HepG2 (cell line): ENCODE measurements around the gene MAN2A1. TPM values are rescaled to one million over a fixed set of nuclear protein-coding genes. Genes with fewer than 3 reads are reported as not detected.

Experiments used
- ARNT2 ChIP-seq: sonication (generic); formaldehyde crosslinking; IDR thresholded peaks from 2 replicates; pipeline ENCODE4 v1.8.0; 2022; ENCODE audit warnings: mild to moderate bottlenecking, low read depth, missing genetic modification reagents, moderate library complexity
- CTCF ChIP-seq: sonication (generic); formaldehyde crosslinking; IDR thresholded peaks from 2 replicates; pipeline ENCODE4 v1.5.0; 2020; ENCODE audit warnings: mild to moderate bottlenecking, missing genetic modification reagents, moderate library complexity
- EP300 ChIP-seq, 3 experiments: sonication (generic) in 1 of 3; formaldehyde crosslinking in 1 of 3; IDR thresholded peaks; 2 replicates each; pipeline versions ENCODE4 v1.5.1 to v1.6.1; 2011 to 2020; ENCODE audit warnings: low read depth in 2 of 3, low read length in 2 of 3, borderline replicate concordance in 1 of 3, improper control_type of control experiment in 1 of 3, mild to moderate bottlenecking in 1 of 3, missing genetic modification reagents in 1 of 3, moderate library complexity in 1 of 3
- FOXP4 ChIP-seq: sonication (generic); formaldehyde crosslinking; IDR thresholded peaks from 2 replicates; pipeline ENCODE4 v1.4.0; 2020; ENCODE audit warnings: missing genetic modification reagents
- IRF2 ChIP-seq: IDR thresholded peaks from 2 replicates; pipeline ENCODE4 v1.6.1; 2018; ENCODE audit warnings: missing genetic modification reagents, missing compliant biosample characterization
- JDP2 ChIP-seq: sonication (generic); formaldehyde crosslinking; IDR thresholded peaks from 2 replicates; pipeline ENCODE4 v1.8.1; 2022; ENCODE audit warnings: missing genetic modification reagents, borderline replicate concordance
- KLF12 ChIP-seq: sonication (generic); formaldehyde crosslinking; IDR thresholded peaks from 2 replicates; pipeline ENCODE4 v1.4.0; 2020; ENCODE audit warnings: missing genetic modification reagents, borderline replicate concordance
- NCOA2 ChIP-seq: sonication (generic); formaldehyde crosslinking; IDR thresholded peaks from 2 replicates; pipeline ENCODE4 v1.8.0; 2022; ENCODE audit warnings: inconsistent platforms
- NFYC ChIP-seq: IDR thresholded peaks from 2 replicates; pipeline ENCODE4 v1.6.1; 2016; ENCODE audit warnings: missing genetic modification reagents, missing compliant biosample characterization
- PATZ1 ChIP-seq: sonication (generic); formaldehyde crosslinking; IDR thresholded peaks from 2 replicates; pipeline ENCODE4 v1.4.0; 2020; ENCODE audit warnings: missing genetic modification reagents
- PITX1 ChIP-seq: sonication (generic); formaldehyde crosslinking; IDR thresholded peaks from 2 replicates; pipeline ENCODE4 v1.5.1; 2020; ENCODE audit warnings: mild to moderate bottlenecking, missing genetic modification reagents
- SALL1 ChIP-seq: sonication (generic); formaldehyde crosslinking; IDR thresholded peaks from 2 replicates; pipeline ENCODE4 v1.8.0; 2022; ENCODE audit warnings: mild to moderate bottlenecking, missing genetic modification reagents
- SRSF1 ChIP-seq: fragments of 200-400 bp; formaldehyde crosslinking; optimal IDR thresholded peaks from 2 replicates; pipeline ENCODE3; 2017; ENCODE audit warnings: mild to moderate bottlenecking, low read depth, low read length, moderate library complexity
- TBL1XR1 ChIP-seq: fragments of 150-350 bp; IDR thresholded peaks from 2 replicates; pipeline ENCODE4 v1.6.1; 2014; ENCODE audit warnings: borderline replicate concordance, low read length; ENCODE audit not compliant: partially characterized antibody
- ZBTB21 ChIP-seq: sonication (generic); formaldehyde crosslinking; IDR thresholded peaks from 2 replicates; pipeline ENCODE4 v1.4.0; 2020; ENCODE audit warnings: missing genetic modification reagents
- ZFP91 ChIP-seq: sonication (generic); formaldehyde crosslinking; IDR thresholded peaks from 2 replicates; pipeline ENCODE4 v1.9.0; 2022; ENCODE audit warnings: missing genetic modification reagents, mild to moderate bottlenecking, borderline replicate concordance
- ZNF552 ChIP-seq: sonication (generic); formaldehyde crosslinking; IDR thresholded peaks from 2 replicates; pipeline ENCODE4 v1.9.0; 2022; ENCODE audit warnings: missing genetic modification reagents, mild to moderate bottlenecking, borderline replicate concordance
- ZNF710 ChIP-seq: sonication (generic); formaldehyde crosslinking; IDR thresholded peaks from 2 replicates; pipeline ENCODE4 v1.5.0; 2020; ENCODE audit warnings: mild to moderate bottlenecking, missing genetic modification reagents, borderline replicate concordance
- polyA plus RNA-seq, 8 experiments: library from polyadenylated mRNA; depleted of rRNA in 3 of 8; stranded (reverse) in 7 of 8; unstranded in 1 of 8; fragments of >200 nt; fragmentation: Illumina TruSeq in 4 of 8; extraction: Trizol in 4 of 8; gene quantifications; 2 replicates each; pipeline versions ENCODE4 v1.2.1 to v1.2.3, GENCODE V29; 2011 to 2016; ENCODE audit warnings: low read depth in 4 of 8, missing spikeins in 1 of 8, mixed read lengths in 1 of 8; ENCODE audit not compliant: insufficient read depth in 1 of 8
- total RNA-seq, 5 experiments: library from RNA; depleted of rRNA; stranded (reverse); fragments of >200 nt; fragmentation: Illumina TruSeq; extraction: Trizol; gene quantifications; 2 replicates each; pipeline ENCODE4 v1.2.3, GENCODE V29; 2016; ENCODE audit warnings: low read depth in 1 of 5

Gene MAN2A1
- total and polyA plus RNA-seq, 2 of the 13 experiments (the other 11 are each of a cell fraction or from before 2014, with no cell fraction given): 56.2 to 80.5 TPM

GRCh38 chr5:109690242-109690974, 681 bp downstream of the MAN2A1 start (continued):
- no peak; the same call in 1 of the 2 replicates for TF ChIP-seq PATZ1
- TF ChIP-seq CTCF (CRISPR knock-in tag): no peak
- TF ChIP-seq ZFP91: no peak
- TF ChIP-seq PITX1 (CRISPR knock-in tag): peak; percentile 36; the same call in 1 of the 2 replicates
- TF ChIP-seq EP300 (IDR thresholded peaks at IDR 0.05; ENCODE audit: low read depth in 2 of 2, low read length in 2 of 2): no peak
- TF ChIP-seq EP300 (CRISPR knock-in tag; IDR thresholded peaks at IDR 0.05; ENCODE audit: borderline replicate concordance): no peak
- TF ChIP-seq ZNF710 (CRISPR knock-in tag): no peak
- no peak for TF ChIP-seq ZBTB21 (CRISPR knock-in tag)
- TF ChIP-seq JDP2 (CRISPR knock-in tag): no peak
- TF ChIP-seq IRF2 (CRISPR knock-in tag): 0 out of 2 replicates have a peak, but pooled peaks have one; percentile 14
- TF ChIP-seq NFYC: no peak
- no peak for TF ChIP-seq NCOA2 (CRISPR knock-in tag)
- TF ChIP-seq SALL1 (CRISPR knock-in tag): no peak
- peak; percentile 11; the same call in 1 of the 2 replicates for TF ChIP-seq FOXP4 (CRISPR knock-in tag)
- TF ChIP-seq SRSF1: peak; percentile 24
- no peak for TF ChIP-seq ZNF552
- TF ChIP-seq TBL1XR1: no peak
- no peak for TF ChIP-seq ARNT2 (CRISPR knock-in tag)
- TF ChIP-seq KLF12 (CRISPR knock-in tag): peak; percentile 39; the same call in 1 of the 2 replicates
